HCT116 (cell line): ENCODE results near the gene SLIT1. TPM values are rescaled to one million over a fixed set of nuclear protein-coding genes. Genes with fewer than 3 reads are reported as not detected.

Experiments used
- ATAC-seq: fragments of 200-7000 bp; cut with Tn5 transposase; 2 replicates; pipeline ENCODE4 v1.9.1; 2020; ENCODE audit warnings: mild to moderate bottlenecking, moderate library complexity
- BruUV-seq: library from RNA; stranded (reverse); fragments of 400-500 nt; replicated peaks from 2 replicates; lab custom pipeline; 2021; lab: Mats Ljungman, UMichigan
- CTCF ChIA-PET: fragments of 300-600 bp; sonication (Branson Sonifier 250); formaldehyde crosslinking; loops from one replicate; lab custom pipeline; 2021; ENCODE audit warnings: antibody characterized with exemption; lab: Charles Lee
- POLR2A ChIA-PET: fragments of 300-600, 350-600 bp; sonication (Branson Sonifier 250); formaldehyde crosslinking; loops from one replicate; lab custom pipeline; 2021; ENCODE audit warnings: antibody characterized with exemption; lab: Charles Lee
- RAD21 ChIA-PET, 2 experiments: fragments of 300-600 bp; sonication (Branson Sonifier 250); formaldehyde crosslinking; loops; one replicate each; lab custom pipeline; 2023; ENCODE audit warnings: low total read pairs in 2 of 2; ENCODE audit not compliant: uncharacterized antibody in 2 of 2, unreplicated experiment in 2 of 2, low non-redundant PET in 1 of 2; lab: Charles Lee
- DNase-seq: peaks from one replicate; pipeline ENCODE4 v3.0.0-alpha.2; 2010; ENCODE audit warnings: low read depth, low spot score
- H2AFZ ChIP-seq: fragments of 200-600 bp; shearing (Covaris generic), sonication (generic); 2 replicates; pipeline ENCODE4 v1.6.1; 2017; ENCODE audit warnings: low read depth, mixed run types, mixed read lengths, antibody characterized with exemption, low read length; ENCODE audit not compliant: poor library complexity, severe bottlenecking
- H3K27ac ChIP-seq: 2 replicates; pipeline ENCODE4 v1.5.1; 2012; ENCODE audit warnings: low read depth, low read length
- H3K27me3 ChIP-seq: fragments of 200-600 bp; sonication (generic); 2 replicates; pipeline ENCODE4 v1.6.1; 2016; ENCODE audit warnings: mixed run types, low read length, mixed read lengths; ENCODE audit not compliant: insufficient read depth
- H3K36me3 ChIP-seq, 2 experiments: fragments of 200-500 bp in 1 of 2; fragments of 200-600 bp in 1 of 2; sonication (Bioruptor generic) in 1 of 2; sonication (generic) in 1 of 2; 2 replicates each; pipeline versions ENCODE4 v1.5.1 to v1.6.1; 2014 to 2016; ENCODE audit warnings: low read length in 2 of 2, inconsistent platforms in 1 of 2, mixed read lengths in 1 of 2, mixed run types in 1 of 2; ENCODE audit not compliant: insufficient read depth in 2 of 2, control insufficient read depth in 1 of 2
- H3K4me1 ChIP-seq, 2 experiments: fragments of 200-600 bp in 1 of 2; sonication (generic) in 1 of 2; 2 replicates each; pipeline versions ENCODE4 v1.5.1 to v1.6.1; 2012 to 2017; ENCODE audit warnings: low read length in 2 of 2, inconsistent platforms in 1 of 2, mild to moderate bottlenecking in 1 of 2, mixed read lengths in 1 of 2, mixed run types in 1 of 2, moderate library complexity in 1 of 2; ENCODE audit not compliant: insufficient read depth in 2 of 2, control insufficient read depth in 1 of 2
- H3K4me2 ChIP-seq: fragments of 200-600 bp; sonication (generic); 2 replicates; pipeline ENCODE4 v1.6.1; 2017; ENCODE audit warnings: mixed run types, low read length, mixed read lengths
- H3K4me3 ChIP-seq, 2 experiments: fragments of 200-600 bp in 1 of 2; sonication (generic) in 1 of 2; replicated peaks in 1 of 2; 2 replicates each; pipeline ENCODE4 v1.5.1; 2011 to 2016; ENCODE audit warnings: low read length in 2 of 2, control low read depth in 1 of 2, low read depth in 1 of 2, mild to moderate bottlenecking in 1 of 2, mixed read lengths in 1 of 2, mixed run types in 1 of 2
- H3K79me2 ChIP-seq: fragments of 200-600 bp; sonication (generic); 2 replicates; pipeline ENCODE4 v1.6.1; 2017; ENCODE audit warnings: mild to moderate bottlenecking, mixed run types, low read length, moderate library complexity, mixed read lengths; ENCODE audit not compliant: insufficient read depth
- H3K9ac ChIP-seq: fragments of 200-600 bp; sonication (generic); 2 replicates; pipeline ENCODE4 v1.6.1; 2016; ENCODE audit warnings: low read length, mixed read lengths
- H3K9me2 ChIP-seq: fragments of 200-600 bp; sonication (generic), shearing (Covaris generic); 2 replicates; pipeline ENCODE4 v1.6.1; 2017; ENCODE audit warnings: mixed run types, mild to moderate bottlenecking, moderate library complexity; ENCODE audit not compliant: insufficient read depth
- H3K9me3 ChIP-seq, 2 experiments: fragments of 200-500 bp in 1 of 2; fragments of 200-600 bp in 1 of 2; sonication (Bioruptor generic) in 1 of 2; sonication (generic) in 1 of 2; 2 replicates each; pipeline ENCODE4 v1.6.1; 2014 to 2017; ENCODE audit warnings: low read length in 2 of 2, mixed read lengths in 2 of 2, inconsistent platforms in 1 of 2, low read depth in 1 of 2, mild to moderate bottlenecking in 1 of 2, mixed run types in 1 of 2, moderate library complexity in 1 of 2; ENCODE audit not compliant: control insufficient read depth in 1 of 2, insufficient read depth in 1 of 2
- H4K20me1 ChIP-seq: fragments of 200-600 bp; sonication (generic), shearing (Covaris generic); 2 replicates; pipeline ENCODE4 v1.6.1; 2017; ENCODE audit warnings: mixed run types, mild to moderate bottlenecking, moderate library complexity; ENCODE audit not compliant: insufficient read depth
- CEBPB ChIP-seq: IDR thresholded peaks from 2 replicates; pipeline ENCODE4 v1.6.1; 2012; ENCODE audit warnings: low read depth
- ELF1 ChIP-seq: IDR thresholded peaks from 2 replicates; pipeline ENCODE4 v1.6.1; 2012; ENCODE audit warnings: low read depth, borderline replicate concordance
- EZH2 ChIP-seq: fragments of 200-600 bp; sonication (generic); IDR thresholded peaks from 2 replicates; pipeline ENCODE4 v1.6.1; 2017; ENCODE audit warnings: antibody characterized with exemption, mixed run types
- EZH2phosphoT487 ChIP-seq: fragments of 200-600 bp; IDR thresholded peaks from 2 replicates; pipeline ENCODE4 v1.6.1; 2018; ENCODE audit warnings: antibody characterized with exemption, borderline replicate concordance
- FOSL1 ChIP-seq: IDR thresholded peaks from 2 replicates; pipeline ENCODE4 v1.6.1; 2012; ENCODE audit warnings: low read depth
- JUND ChIP-seq: IDR thresholded peaks from 2 replicates; pipeline ENCODE4 v1.6.1; 2012
- POLR2A ChIP-seq: IDR thresholded peaks from 2 replicates; pipeline ENCODE4 v1.7.0; 2011; ENCODE audit warnings: borderline replicate concordance; ENCODE audit not compliant: insufficient read depth, insufficient read length; ENCODE audit errors: extremely low read depth
- RAD21 ChIP-seq: IDR thresholded peaks from 2 replicates; pipeline ENCODE4 v1.6.1; 2012; ENCODE audit warnings: low read depth, mild to moderate bottlenecking
- SIN3A ChIP-seq: IDR thresholded peaks from 2 replicates; pipeline ENCODE4 v1.6.1; 2012; ENCODE audit warnings: low read depth
- SP1 ChIP-seq: IDR thresholded peaks from 2 replicates; pipeline ENCODE4 v1.6.1; 2012; ENCODE audit warnings: low read depth
- SRF ChIP-seq: IDR thresholded peaks from 2 replicates; pipeline ENCODE4 v1.6.1; 2012; ENCODE audit warnings: low read depth
- ZFX ChIP-seq: fragments of 450-650 bp; IDR thresholded peaks from 2 replicates; pipeline ENCODE4 v1.6.1; 2017
- ZNF274 ChIP-seq: fragments of 200-500 bp; sonication (Bioruptor generic); IDR thresholded peaks from 2 replicates; pipeline ENCODE4 v1.6.1; 2014; ENCODE audit warnings: mild to moderate bottlenecking, low read depth, low read length, inconsistent platforms
- intact Hi-C: fragments of 100-400 bp; cut with micrococcal nuclease; formaldehyde crosslinking; loops from 2 replicates; pipeline ENCODE4 v1.10.0; 2022
- total RNA-seq: library from RNA; stranded (reverse); gene quantifications from one replicate; pipeline ENCODE4 v1.2.1, GENCODE V29; 2021; ENCODE audit not compliant: unreplicated experiment
- TF ChIP-seq, protein P1 (sequence below): IDR thresholded peaks from 2 replicates; pipeline ENCODE4 v1.6.1; 2012; ENCODE audit warnings: low read depth
- TF ChIP-seq, protein P2 (sequence below): IDR thresholded peaks from 2 replicates; pipeline ENCODE4 v1.6.1; 2012
- TF ChIP-seq, protein P3 (sequence below): IDR thresholded peaks from 2 replicates; pipeline ENCODE4 v1.6.1; 2011; ENCODE audit warnings: mild to moderate bottlenecking, low read length, moderate library complexity; ENCODE audit not compliant: insufficient replicate concordance; ENCODE audit errors: extremely low read depth
- TF ChIP-seq, protein P4 (sequence below): IDR thresholded peaks from 2 replicates; pipeline ENCODE4 v1.6.1; 2012
- TF ChIP-seq, protein P5 (sequence below), 3 experiments: fragments of 200-600 bp in 1 of 3; sonication (generic) in 1 of 3; IDR thresholded peaks in 2 of 3; conservative IDR thresholded peaks in 1 of 3; 2 replicates each; pipeline ENCODE4 v1.5.1; 2012 to 2017; ENCODE audit warnings: low read depth in 2 of 3, low read length in 2 of 3, antibody characterized with exemption in 1 of 3, borderline replicate concordance in 1 of 3, control low read depth in 1 of 3, mild to moderate bottlenecking in 1 of 3, mixed read lengths in 1 of 3, mixed run types in 1 of 3, moderate library complexity in 1 of 3; ENCODE audit not compliant: insufficient read depth in 1 of 3

The SLIT1 gene
- total RNA-seq, 1 experiment from 2014 or later = 0.42 TPM

DNA sequence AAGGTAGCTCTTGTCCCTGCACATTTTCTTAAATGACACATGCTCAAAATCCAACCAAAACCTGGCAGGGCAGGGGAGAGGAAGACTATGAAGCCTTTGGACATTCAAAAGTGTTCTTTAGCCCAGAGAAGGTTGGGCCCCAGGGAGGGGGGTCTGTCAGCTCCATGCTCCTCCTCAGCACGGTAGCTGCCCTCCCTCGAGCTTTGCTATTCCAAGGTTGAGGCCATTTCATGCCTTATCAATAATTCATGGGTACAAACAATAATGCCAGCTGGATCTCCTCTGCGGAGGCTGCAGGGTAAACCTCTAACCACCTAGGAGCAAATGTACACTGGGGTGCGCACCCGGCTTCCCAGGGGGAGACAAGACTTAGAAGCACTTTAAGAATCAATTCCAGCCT, 61.5 kb downstream of the SLIT1 start:
- Histone ChIP-seq H3K9me2 (no peaks in the 10 kb centered on the region), H3K9me3 (no peaks in the 10 kb centered on the region), H3K79me2 (no peaks in the 10 kb centered on the region), H3K4me3 (no peak overlapping the region), H3K4me2 (no peak overlapping the region), H3K36me3 (no peaks in the 10 kb centered on the region), H3K4me1 (no peaks in the 10 kb centered on the region), H4K20me1 (no peaks in the 10 kb centered on the region), H3K9ac (no peak overlapping the region), H3K27ac (no peak overlapping the region), H3K27me3 (peaks cover 41% of the 10 kb centered on the region), H2AFZ (no peak overlapping the region)
- intact Hi-C loops = no loop called here
- POLR2A ChIA-PET = no interaction called here
- ATAC-seq (no peak), DNase-seq (no peak)
- BruUV-seq = no TSS peak
- RAD21 ChIA-PET = no interaction called here
- no peak for TF ChIP-seq EZH2phosphoT487
- no peak for TF ChIP-seq EZH2
- TF ChIP-seq, protein P1, sequence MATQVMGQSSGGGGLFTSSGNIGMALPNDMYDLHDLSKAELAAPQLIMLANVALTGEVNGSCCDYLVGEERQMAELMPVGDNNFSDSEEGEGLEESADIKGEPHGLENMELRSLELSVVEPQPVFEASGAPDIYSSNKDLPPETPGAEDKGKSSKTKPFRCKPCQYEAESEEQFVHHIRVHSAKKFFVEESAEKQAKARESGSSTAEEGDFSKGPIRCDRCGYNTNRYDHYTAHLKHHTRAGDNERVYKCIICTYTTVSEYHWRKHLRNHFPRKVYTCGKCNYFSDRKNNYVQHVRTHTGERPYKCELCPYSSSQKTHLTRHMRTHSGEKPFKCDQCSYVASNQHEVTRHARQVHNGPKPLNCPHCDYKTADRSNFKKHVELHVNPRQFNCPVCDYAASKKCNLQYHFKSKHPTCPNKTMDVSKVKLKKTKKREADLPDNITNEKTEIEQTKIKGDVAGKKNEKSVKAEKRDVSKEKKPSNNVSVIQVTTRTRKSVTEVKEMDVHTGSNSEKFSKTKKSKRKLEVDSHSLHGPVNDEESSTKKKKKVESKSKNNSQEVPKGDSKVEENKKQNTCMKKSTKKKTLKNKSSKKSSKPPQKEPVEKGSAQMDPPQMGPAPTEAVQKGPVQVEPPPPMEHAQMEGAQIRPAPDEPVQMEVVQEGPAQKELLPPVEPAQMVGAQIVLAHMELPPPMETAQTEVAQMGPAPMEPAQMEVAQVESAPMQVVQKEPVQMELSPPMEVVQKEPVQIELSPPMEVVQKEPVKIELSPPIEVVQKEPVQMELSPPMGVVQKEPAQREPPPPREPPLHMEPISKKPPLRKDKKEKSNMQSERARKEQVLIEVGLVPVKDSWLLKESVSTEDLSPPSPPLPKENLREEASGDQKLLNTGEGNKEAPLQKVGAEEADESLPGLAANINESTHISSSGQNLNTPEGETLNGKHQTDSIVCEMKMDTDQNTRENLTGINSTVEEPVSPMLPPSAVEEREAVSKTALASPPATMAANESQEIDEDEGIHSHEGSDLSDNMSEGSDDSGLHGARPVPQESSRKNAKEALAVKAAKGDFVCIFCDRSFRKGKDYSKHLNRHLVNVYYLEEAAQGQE = no peak
- TF ChIP-seq SRF = no peak
- TF ChIP-seq ZNF274 = no peak
- no peak for TF ChIP-seq ELF1
- no peak for TF ChIP-seq ZFX
- TF ChIP-seq, protein P2, sequence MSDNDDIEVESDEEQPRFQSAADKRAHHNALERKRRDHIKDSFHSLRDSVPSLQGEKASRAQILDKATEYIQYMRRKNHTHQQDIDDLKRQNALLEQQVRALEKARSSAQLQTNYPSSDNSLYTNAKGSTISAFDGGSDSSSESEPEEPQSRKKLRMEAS = no peak
- TF ChIP-seq, protein P3, sequence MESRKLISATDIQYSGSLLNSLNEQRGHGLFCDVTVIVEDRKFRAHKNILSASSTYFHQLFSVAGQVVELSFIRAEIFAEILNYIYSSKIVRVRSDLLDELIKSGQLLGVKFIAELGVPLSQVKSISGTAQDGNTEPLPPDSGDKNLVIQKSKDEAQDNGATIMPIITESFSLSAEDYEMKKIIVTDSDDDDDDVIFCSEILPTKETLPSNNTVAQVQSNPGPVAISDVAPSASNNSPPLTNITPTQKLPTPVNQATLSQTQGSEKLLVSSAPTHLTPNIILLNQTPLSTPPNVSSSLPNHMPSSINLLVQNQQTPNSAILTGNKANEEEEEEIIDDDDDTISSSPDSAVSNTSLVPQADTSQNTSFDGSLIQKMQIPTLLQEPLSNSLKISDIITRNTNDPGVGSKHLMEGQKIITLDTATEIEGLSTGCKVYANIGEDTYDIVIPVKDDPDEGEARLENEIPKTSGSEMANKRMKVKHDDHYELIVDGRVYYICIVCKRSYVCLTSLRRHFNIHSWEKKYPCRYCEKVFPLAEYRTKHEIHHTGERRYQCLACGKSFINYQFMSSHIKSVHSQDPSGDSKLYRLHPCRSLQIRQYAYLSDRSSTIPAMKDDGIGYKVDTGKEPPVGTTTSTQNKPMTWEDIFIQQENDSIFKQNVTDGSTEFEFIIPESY = no peak
- no peak for TF ChIP-seq FOSL1
- no peak for TF ChIP-seq JUND
- TF ChIP-seq SP1 = no peak
- TF ChIP-seq, protein P4, sequence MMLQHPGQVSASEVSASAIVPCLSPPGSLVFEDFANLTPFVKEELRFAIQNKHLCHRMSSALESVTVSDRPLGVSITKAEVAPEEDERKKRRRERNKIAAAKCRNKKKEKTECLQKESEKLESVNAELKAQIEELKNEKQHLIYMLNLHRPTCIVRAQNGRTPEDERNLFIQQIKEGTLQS = no peak
- no peak for TF ChIP-seq POLR2A
- TF ChIP-seq CEBPB = no peak
- no peak for TF ChIP-seq SIN3A
- TF ChIP-seq, protein P5, sequence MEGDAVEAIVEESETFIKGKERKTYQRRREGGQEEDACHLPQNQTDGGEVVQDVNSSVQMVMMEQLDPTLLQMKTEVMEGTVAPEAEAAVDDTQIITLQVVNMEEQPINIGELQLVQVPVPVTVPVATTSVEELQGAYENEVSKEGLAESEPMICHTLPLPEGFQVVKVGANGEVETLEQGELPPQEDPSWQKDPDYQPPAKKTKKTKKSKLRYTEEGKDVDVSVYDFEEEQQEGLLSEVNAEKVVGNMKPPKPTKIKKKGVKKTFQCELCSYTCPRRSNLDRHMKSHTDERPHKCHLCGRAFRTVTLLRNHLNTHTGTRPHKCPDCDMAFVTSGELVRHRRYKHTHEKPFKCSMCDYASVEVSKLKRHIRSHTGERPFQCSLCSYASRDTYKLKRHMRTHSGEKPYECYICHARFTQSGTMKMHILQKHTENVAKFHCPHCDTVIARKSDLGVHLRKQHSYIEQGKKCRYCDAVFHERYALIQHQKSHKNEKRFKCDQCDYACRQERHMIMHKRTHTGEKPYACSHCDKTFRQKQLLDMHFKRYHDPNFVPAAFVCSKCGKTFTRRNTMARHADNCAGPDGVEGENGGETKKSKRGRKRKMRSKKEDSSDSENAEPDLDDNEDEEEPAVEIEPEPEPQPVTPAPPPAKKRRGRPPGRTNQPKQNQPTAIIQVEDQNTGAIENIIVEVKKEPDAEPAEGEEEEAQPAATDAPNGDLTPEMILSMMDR (IDR thresholded peaks at IDR 0.05 in 2 of 3, conservative IDR thresholded peaks at IDR 0.05 in 1 of 3; ENCODE audit: borderline replicate concordance in 1 of 3, insufficient read depth in 1 of 3, low read depth in 2 of 3, low read length in 2 of 3) = no peak
- no peak for TF ChIP-seq RAD21
- CTCF ChIA-PET = interaction anchor here (3.9 kb wide), 1 partner anchor 52 kb away, joined by 10 read pairs; no protein-coding TSS in a partner anchor
